ENCODE results near the gene ZNF555.
"Not testable (repeated sequence)": the region's sequence is repeated elsewhere in the genome, so short reads cannot be mapped to it uniquely, and the experiment has no call there.

Gene ZNF555

GRCh38 chr19:2840794-2841791, at the start of gene ZNF555:
Gene ZNF555 (plus strand): TSS chr19:2841475. CDS start chr19:2841573, 98 bp downstream.
- Histone ChIP-seq H3K4me1 (ENCODE audit: insufficient read depth, low read length) (no peaks in the 10 kb centered on the region), H3K9me3 (ENCODE audit: control insufficient read depth, insufficient read depth, low read length) (peaks cover 4% of the 10 kb centered on the region; the same call in 1 of the 2 replicates), H3K36me3 (ENCODE audit: insufficient read depth, low read length) (no peaks in the 10 kb centered on the region), H3K9ac (ENCODE audit: low read depth, low read length) (peak within 1 kb of the TSS; percentile 75)

GRCh38 chr19:2791876-2792275, 49.4 kb upstream of the ZNF555 start:
- Histone ChIP-seq H3K36me3 (ENCODE audit: insufficient read depth, low read length) (peaks cover 8% of the 10 kb centered on the region), H3K4me1 (ENCODE audit: insufficient read depth, low read length) (no peaks in the 10 kb centered on the region), H3K9me3 (ENCODE audit: control insufficient read depth, insufficient read depth, low read length) (no peaks in the 10 kb centered on the region), H3K9ac (ENCODE audit: low read depth, low read length) (no peak overlapping the region)

GRCh38 chr19:2792666-2793065, 48.6 kb upstream of the ZNF555 start:
- H3K4me1 ChIP-seq (ENCODE audit: insufficient read depth, low read length); H3K9ac ChIP-seq (ENCODE audit: low read depth, low read length); H3K9me3 ChIP-seq (ENCODE audit: control insufficient read depth, insufficient read depth, low read length): not testable (repeated sequence)
- H3K36me3 ChIP-seq (ENCODE audit: insufficient read depth, low read length): peaks cover 15% of the 10 kb centered on the region

GRCh38 chr19:2793126-2793525, 48.1 kb upstream of the ZNF555 start:
- H3K36me3 ChIP-seq (ENCODE audit: insufficient read depth, low read length): peaks cover 15% of the 10 kb centered on the region
- H3K4me1 ChIP-seq (ENCODE audit: insufficient read depth, low read length): no peaks in the 10 kb centered on the region
- H3K9ac ChIP-seq (ENCODE audit: low read depth, low read length): no peak overlapping the region
- H3K9me3 ChIP-seq (ENCODE audit: control insufficient read depth, insufficient read depth, low read length): no peaks in the 10 kb centered on the region

- Histone ChIP-seq H3K4me1 (ENCODE audit: insufficient read depth, low read length) (no peaks in the 10 kb centered on the region), H3K9ac (ENCODE audit: low read depth, low read length) (no peak overlapping the region), H3K36me3 (ENCODE audit: insufficient read depth, low read length) (peaks cover 15% of the 10 kb centered on the region), H3K9me3 (ENCODE audit: control insufficient read depth, insufficient read depth, low read length) (no peaks in the 10 kb centered on the region)
These were observed 47.7 kb upstream of the ZNF555 start for GRCh38 chr19:2793577-2793976.

- Histone ChIP-seq H3K9ac (ENCODE audit: low read depth, low read length) (no peak overlapping the region), H3K36me3 (ENCODE audit: insufficient read depth, low read length) (peaks cover 16% of the 10 kb centered on the region), H3K4me1 (ENCODE audit: insufficient read depth, low read length) (no peaks in the 10 kb centered on the region), H3K9me3 (ENCODE audit: control insufficient read depth, insufficient read depth, low read length) (no peaks in the 10 kb centered on the region)
These were observed 45.2 kb upstream of the ZNF555 start for GRCh38 chr19:2795827-2796658.

- Histone ChIP-seq H3K36me3 (ENCODE audit: insufficient read depth, low read length) (peaks cover 18% of the 10 kb centered on the region), H3K9ac (ENCODE audit: low read depth, low read length) (no peak overlapping the region)
These were observed 44.5 kb upstream of the ZNF555 start for GRCh38 chr19:2796659-2797266.

GRCh38 chr19:2797280-2797679, 44.0 kb upstream of the ZNF555 start:
- no peaks in the 10 kb centered on the region for H3K9me3 ChIP-seq (ENCODE audit: control insufficient read depth, insufficient read depth, low read length)
- peaks cover 19% of the 10 kb centered on the region for H3K36me3 ChIP-seq (ENCODE audit: insufficient read depth, low read length)
- no peak overlapping the region for H3K9ac ChIP-seq (ENCODE audit: low read depth, low read length)
- no peaks in the 10 kb centered on the region for H3K4me1 ChIP-seq (ENCODE audit: insufficient read depth, low read length)

More at GRCh38 chr19:2796659-2797266, 44.5 kb upstream of the ZNF555 start:
- H3K9me3 ChIP-seq (ENCODE audit: control insufficient read depth, insufficient read depth, low read length): no peaks in the 10 kb centered on the region
- H3K4me1 ChIP-seq (ENCODE audit: insufficient read depth, low read length): no peaks in the 10 kb centered on the region

- Histone ChIP-seq H3K36me3 (ENCODE audit: insufficient read depth, low read length) (peaks cover 19% of the 10 kb centered on the region), H3K4me1 (ENCODE audit: insufficient read depth, low read length) (no peaks in the 10 kb centered on the region), H3K9me3 (ENCODE audit: control insufficient read depth, insufficient read depth, low read length) (no peaks in the 10 kb centered on the region), H3K9ac (ENCODE audit: low read depth, low read length) (no peak overlapping the region)
These were observed 43.1 kb upstream of the ZNF555 start for GRCh38 chr19:2798158-2798685.

- H3K36me3 ChIP-seq (ENCODE audit: insufficient read depth, low read length): peaks cover 19% of the 10 kb centered on the region
- H3K9ac ChIP-seq (ENCODE audit: low read depth, low read length): no peak overlapping the region
- no peaks in the 10 kb centered on the region for H3K9me3 ChIP-seq (ENCODE audit: control insufficient read depth, insufficient read depth, low read length)
- H3K4me1 ChIP-seq (ENCODE audit: insufficient read depth, low read length): no peaks in the 10 kb centered on the region
These were observed 42.5 kb upstream of the ZNF555 start for GRCh38 chr19:2798733-2799132.

GRCh38 chr19:2799273-2800020, 41.8 kb upstream of the ZNF555 start:
- no peaks in the 10 kb centered on the region for H3K9me3 ChIP-seq (ENCODE audit: control insufficient read depth, insufficient read depth, low read length)
- H3K36me3 ChIP-seq (ENCODE audit: insufficient read depth, low read length): peaks cover 19% of the 10 kb centered on the region
- no peak overlapping the region for H3K9ac ChIP-seq (ENCODE audit: low read depth, low read length)
- no peaks in the 10 kb centered on the region for H3K4me1 ChIP-seq (ENCODE audit: insufficient read depth, low read length)

GRCh38 chr19:2800506-2800905, 40.8 kb upstream of the ZNF555 start:
- Histone ChIP-seq H3K9me3 (ENCODE audit: control insufficient read depth, insufficient read depth, low read length) (no peaks in the 10 kb centered on the region), H3K9ac (ENCODE audit: low read depth, low read length) (no peak overlapping the region), H3K36me3 (ENCODE audit: insufficient read depth, low read length) (peaks cover 14% of the 10 kb centered on the region), H3K4me1 (ENCODE audit: insufficient read depth, low read length) (no peaks in the 10 kb centered on the region)

GRCh38 chr19:2802826-2803225, 38.4 kb upstream of the ZNF555 start:
- Histone ChIP-seq H3K9me3 (ENCODE audit: control insufficient read depth, insufficient read depth, low read length) (no peaks in the 10 kb centered on the region), H3K36me3 (ENCODE audit: insufficient read depth, low read length) (peaks cover 5% of the 10 kb centered on the region), H3K9ac (ENCODE audit: low read depth, low read length) (no peak overlapping the region), H3K4me1 (ENCODE audit: insufficient read depth, low read length) (no peaks in the 10 kb centered on the region)

All from ES-I3 (cell line).